Measurements from ENCODE around the gene ALPK3.

The ALPK3 gene

DNA sequence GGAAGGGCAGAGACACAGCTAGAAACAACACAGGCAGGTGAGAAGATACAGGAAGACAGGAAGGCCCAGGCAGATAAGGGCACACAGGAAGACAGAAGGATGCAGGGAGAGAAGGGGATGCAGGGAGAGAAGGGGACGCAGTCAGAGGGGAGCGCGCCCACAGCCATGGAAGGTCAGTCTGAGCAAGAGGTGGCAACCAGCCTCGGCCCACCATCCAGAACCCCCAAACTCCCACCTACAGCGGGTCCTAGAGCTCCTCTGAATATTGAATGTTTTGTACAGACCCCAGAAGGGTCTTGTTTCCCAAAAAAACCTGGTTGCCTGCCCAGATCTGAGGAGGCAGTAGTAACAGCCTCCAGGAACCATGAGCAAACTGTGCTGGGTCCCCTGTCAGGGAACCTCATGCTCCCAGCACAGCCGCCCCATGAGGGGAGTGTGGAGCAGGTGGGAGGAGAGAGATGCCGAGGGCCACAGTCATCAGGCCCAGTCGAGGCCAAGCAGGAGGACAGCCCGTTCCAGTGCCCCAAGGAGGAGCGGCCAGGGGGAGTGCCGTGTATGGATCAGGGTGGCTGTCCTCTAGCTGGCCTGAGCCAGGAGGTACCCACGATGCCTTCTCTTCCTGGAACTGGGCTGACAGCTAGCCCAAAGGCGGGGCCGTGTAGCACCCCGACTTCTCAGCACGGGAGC, 39.7 kb downstream of the ALPK3 start:
- POLR2A ChIA-PET = no interaction called here
- TF ChIP-seq ZNF384 (IDR thresholded peaks at IDR 0.05) (no peak), LEF1 (IDR thresholded peaks at IDR 0.05; ENCODE audit: borderline replicate concordance) (no peak), NFRKB (IDR thresholded peaks at IDR 0.05) (no peak), FOXA1 (IDR thresholded peaks at IDR 0.05) (no peak), HDGF (IDR thresholded peaks at IDR 0.05; ENCODE audit: borderline replicate concordance) (no peak), BHLHE40 (IDR thresholded peaks at IDR 0.05; ENCODE audit: borderline replicate concordance) (no peak), FOXK2 (IDR thresholded peaks at IDR 0.05) (no peak), SP1 (IDR thresholded peaks at IDR 0.05) (no peak), ELF4 (IDR thresholded peaks at IDR 0.05) (no peak), L3MBTL2 (conservative IDR thresholded peaks at IDR 0.05) (no peak), SUZ12 (IDR thresholded peaks at IDR 0.05) (no peak), TARDBP (IDR thresholded peaks at IDR 0.05) (no peak), ARNT (IDR thresholded peaks at IDR 0.05) (no peak)
- TF ChIP-seq, protein P1, sequence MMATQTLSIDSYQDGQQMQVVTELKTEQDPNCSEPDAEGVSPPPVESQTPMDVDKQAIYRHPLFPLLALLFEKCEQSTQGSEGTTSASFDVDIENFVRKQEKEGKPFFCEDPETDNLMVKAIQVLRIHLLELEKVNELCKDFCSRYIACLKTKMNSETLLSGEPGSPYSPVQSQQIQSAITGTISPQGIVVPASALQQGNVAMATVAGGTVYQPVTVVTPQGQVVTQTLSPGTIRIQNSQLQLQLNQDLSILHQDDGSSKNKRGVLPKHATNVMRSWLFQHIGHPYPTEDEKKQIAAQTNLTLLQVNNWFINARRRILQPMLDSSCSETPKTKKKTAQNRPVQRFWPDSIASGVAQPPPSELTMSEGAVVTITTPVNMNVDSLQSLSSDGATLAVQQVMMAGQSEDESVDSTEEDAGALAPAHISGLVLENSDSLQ (IDR thresholded peaks at IDR 0.05) = no peak
- DNase-seq (ENCODE audit: extremely low spot score) = no peak
- CTCF ChIA-PET = no interaction called here

DNA sequence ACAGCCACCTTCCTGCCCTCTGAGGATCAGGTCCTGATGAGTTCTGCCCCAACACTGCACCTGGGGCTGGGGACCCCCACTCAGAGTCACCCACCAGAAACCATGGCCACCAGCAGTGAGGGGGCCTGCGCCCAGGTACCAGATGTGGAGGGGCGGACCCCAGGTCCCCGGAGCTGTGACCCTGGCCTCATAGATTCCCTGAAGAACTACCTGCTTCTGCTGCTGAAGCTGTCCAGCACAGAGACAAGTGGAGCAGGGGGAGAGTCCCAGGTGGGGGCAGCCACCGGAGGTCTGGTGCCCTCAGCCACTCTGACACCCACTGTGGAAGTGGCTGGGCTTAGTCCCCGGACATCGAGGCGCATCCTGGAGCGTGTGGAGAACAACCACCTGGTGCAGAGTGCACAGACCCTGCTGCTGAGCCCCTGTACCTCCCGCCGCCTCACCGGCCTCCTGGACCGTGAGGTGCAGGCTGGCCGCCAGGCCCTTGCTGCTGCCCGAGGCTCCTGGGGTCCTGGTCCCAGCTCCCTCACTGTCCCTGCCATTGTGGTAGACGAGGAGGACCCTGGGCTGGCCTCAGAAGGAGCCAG, 40.4 kb downstream of the ALPK3 start:
- CTCF ChIA-PET = no interaction called here
- POLR2A ChIA-PET = no interaction called here
- no peak for DNase-seq (ENCODE audit: extremely low spot score)
- no peak for TF ChIP-seq CTBP1 (IDR thresholded peaks at IDR 0.05; ENCODE audit: borderline replicate concordance)
- TF ChIP-seq, protein P1 (IDR thresholded peaks at IDR 0.05) = no peak
- TF ChIP-seq SP1 (IDR thresholded peaks at IDR 0.05) = no peak
- no peak for TF ChIP-seq TARDBP (IDR thresholded peaks at IDR 0.05)
- no peak for TF ChIP-seq FOXA1 (IDR thresholded peaks at IDR 0.05)
- no peak for TF ChIP-seq ELF4 (IDR thresholded peaks at IDR 0.05)
- no peak for TF ChIP-seq ARNT (IDR thresholded peaks at IDR 0.05)
- no peak for TF ChIP-seq NFRKB (IDR thresholded peaks at IDR 0.05)
- TF ChIP-seq FOXM1 (IDR thresholded peaks at IDR 0.05; ENCODE audit: borderline replicate concordance) = no peak
- no peak for TF ChIP-seq ZNF384 (IDR thresholded peaks at IDR 0.05)
- no peak for TF ChIP-seq HDGF (IDR thresholded peaks at IDR 0.05; ENCODE audit: borderline replicate concordance)
- no peak for TF ChIP-seq L3MBTL2 (conservative IDR thresholded peaks at IDR 0.05)
- no peak for TF ChIP-seq BHLHE40 (IDR thresholded peaks at IDR 0.05; ENCODE audit: borderline replicate concordance)
- no peak for TF ChIP-seq SUZ12 (IDR thresholded peaks at IDR 0.05)
- TF ChIP-seq LEF1 (IDR thresholded peaks at IDR 0.05; ENCODE audit: borderline replicate concordance) = no peak
- TF ChIP-seq FOXK2 (IDR thresholded peaks at IDR 0.05) = no peak

DNA sequence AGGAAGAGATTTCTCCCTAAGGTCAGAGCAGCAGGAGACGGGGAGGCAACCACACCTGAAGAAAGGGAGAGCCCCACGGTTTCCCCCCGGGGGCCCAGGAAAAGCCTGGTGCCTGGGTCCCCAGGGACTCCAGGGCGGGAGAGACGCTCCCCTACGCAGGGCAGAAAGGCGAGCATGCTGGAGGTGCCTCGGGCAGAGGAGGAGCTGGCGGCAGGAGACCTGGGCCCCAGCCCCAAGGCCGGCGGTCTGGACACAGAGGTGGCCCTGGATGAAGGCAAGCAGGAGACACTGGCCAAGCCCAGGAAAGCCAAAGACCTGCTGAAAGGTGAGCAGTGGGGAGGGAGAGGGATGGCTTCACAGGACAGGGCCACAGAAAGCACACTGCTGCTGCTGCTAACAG, 41.1 kb downstream of the ALPK3 start:
- ChIA-PET POLR2A (no interaction called here), CTCF (no interaction called here)
- no peak for TF ChIP-seq BHLHE40 (IDR thresholded peaks at IDR 0.05; ENCODE audit: borderline replicate concordance)
- TF ChIP-seq ZNF384 (IDR thresholded peaks at IDR 0.05) = no peak
- no peak for TF ChIP-seq FOXA1 (IDR thresholded peaks at IDR 0.05)
- TF ChIP-seq ARNT (IDR thresholded peaks at IDR 0.05) = no peak
- TF ChIP-seq FOXM1 (IDR thresholded peaks at IDR 0.05; ENCODE audit: borderline replicate concordance) = no peak
- TF ChIP-seq ELF4 (IDR thresholded peaks at IDR 0.05) = no peak
- TF ChIP-seq SUZ12 (IDR thresholded peaks at IDR 0.05) = no peak
- TF ChIP-seq NFRKB (IDR thresholded peaks at IDR 0.05) = no peak
- no peak for TF ChIP-seq SP1 (IDR thresholded peaks at IDR 0.05)
- no peak for TF ChIP-seq LEF1 (IDR thresholded peaks at IDR 0.05; ENCODE audit: borderline replicate concordance)
- TF ChIP-seq, protein P1 (IDR thresholded peaks at IDR 0.05) = no peak
- TF ChIP-seq CTBP1 (IDR thresholded peaks at IDR 0.05; ENCODE audit: borderline replicate concordance) = no peak
- no peak for TF ChIP-seq FOXK2 (IDR thresholded peaks at IDR 0.05)
- no peak for TF ChIP-seq HDGF (IDR thresholded peaks at IDR 0.05; ENCODE audit: borderline replicate concordance)
- no peak for TF ChIP-seq L3MBTL2 (conservative IDR thresholded peaks at IDR 0.05)
- no peak for TF ChIP-seq TARDBP (IDR thresholded peaks at IDR 0.05)
- DNase-seq (ENCODE audit: extremely low spot score) = no peak

DNA sequence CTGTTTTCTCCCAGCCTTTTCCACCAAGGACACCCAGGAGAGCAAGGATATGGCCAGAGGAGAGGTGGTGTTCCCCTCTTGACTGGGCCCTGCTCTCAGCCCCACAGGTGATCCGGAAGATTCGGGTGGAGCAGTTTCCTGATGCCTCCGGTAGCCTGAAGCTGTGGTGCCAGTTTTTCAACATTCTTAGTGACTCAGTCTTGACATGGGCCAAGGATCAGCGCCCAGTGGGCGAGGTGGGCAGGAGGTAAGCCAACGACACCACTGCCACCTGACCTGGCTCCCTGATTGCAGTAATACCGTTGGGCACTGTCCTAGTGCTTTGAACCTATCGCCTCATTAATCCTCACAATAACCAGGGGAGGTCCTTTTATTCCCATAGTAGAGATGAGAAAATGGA, 42.0 kb downstream of the ALPK3 start:
- CTCF ChIA-PET = no interaction called here
- POLR2A ChIA-PET = no interaction called here
- no peak for DNase-seq (ENCODE audit: extremely low spot score)
- TF ChIP-seq SUZ12 (IDR thresholded peaks at IDR 0.05) (no peak), CTBP1 (IDR thresholded peaks at IDR 0.05; ENCODE audit: borderline replicate concordance) (no peak), ELF4 (IDR thresholded peaks at IDR 0.05) (no peak), HDGF (IDR thresholded peaks at IDR 0.05; ENCODE audit: borderline replicate concordance) (no peak), NFRKB (IDR thresholded peaks at IDR 0.05) (no peak), FOXM1 (IDR thresholded peaks at IDR 0.05; ENCODE audit: borderline replicate concordance) (no peak), BHLHE40 (IDR thresholded peaks at IDR 0.05; ENCODE audit: borderline replicate concordance) (no peak), L3MBTL2 (conservative IDR thresholded peaks at IDR 0.05) (no peak), ZNF384 (IDR thresholded peaks at IDR 0.05) (no peak), ARNT (IDR thresholded peaks at IDR 0.05) (no peak), LEF1 (IDR thresholded peaks at IDR 0.05; ENCODE audit: borderline replicate concordance) (no peak)
- TF ChIP-seq, protein P1 (IDR thresholded peaks at IDR 0.05) = no peak

DNA sequence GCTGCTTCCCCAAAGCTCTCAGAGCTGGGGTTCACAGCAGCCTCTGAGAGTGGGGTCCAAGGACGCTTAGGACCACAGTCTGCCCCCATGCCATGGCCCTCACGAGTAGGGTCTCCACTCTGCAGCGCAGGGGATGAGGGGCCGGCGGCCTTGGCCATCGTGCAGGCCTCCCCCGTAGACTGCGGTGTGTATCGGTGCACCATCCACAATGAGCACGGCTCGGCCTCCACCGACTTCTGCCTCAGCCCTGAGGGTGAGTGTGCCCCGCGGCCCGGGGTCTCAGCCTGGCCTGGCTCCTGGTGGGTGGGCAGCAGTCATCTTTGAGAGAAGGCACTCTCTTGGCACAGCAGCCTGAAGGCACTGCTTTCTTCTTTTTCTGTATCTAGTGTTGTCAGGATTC, 42.5 kb downstream of the ALPK3 start:
- ChIA-PET CTCF (no interaction called here), POLR2A (no interaction called here)
- no peak for TF ChIP-seq BHLHE40 (IDR thresholded peaks at IDR 0.05; ENCODE audit: borderline replicate concordance)
- TF ChIP-seq TARDBP (IDR thresholded peaks at IDR 0.05) = no peak
- no peak for TF ChIP-seq SP1 (IDR thresholded peaks at IDR 0.05)
- TF ChIP-seq FOXM1 (IDR thresholded peaks at IDR 0.05; ENCODE audit: borderline replicate concordance) = no peak
- TF ChIP-seq ELF4 (IDR thresholded peaks at IDR 0.05) = no peak
- no peak for TF ChIP-seq ZNF384 (IDR thresholded peaks at IDR 0.05)
- TF ChIP-seq FOXA1 (IDR thresholded peaks at IDR 0.05) = no peak
- no peak for TF ChIP-seq L3MBTL2 (conservative IDR thresholded peaks at IDR 0.05)
- TF ChIP-seq SUZ12 (IDR thresholded peaks at IDR 0.05) = no peak
- TF ChIP-seq, protein P1 (IDR thresholded peaks at IDR 0.05) = no peak
- no peak for DNase-seq (ENCODE audit: extremely low spot score)
